Measurements from ENCODE around the gene DNAJB6. TPM values are rescaled to one million over a fixed set of nuclear protein-coding genes. Genes with fewer than 3 reads are reported as not detected.

Gene DNAJB6
- total RNA-seq, 1 experiment from 2014 or later, result 108 TPM

GRCh38 chr7:157457355-157458253 lies 120.8 kb downstream of the DNAJB6 start:
- Histone ChIP-seq H3K36me3 (ENCODE audit: control insufficient read depth, insufficient read depth, low read length) (no peaks in the 10 kb centered on the region), H3K27me3 (replicated peaks; ENCODE audit: control insufficient read depth, insufficient read depth, low read length) (no peaks in the 10 kb centered on the region), H3K4me1 (no peaks in the 10 kb centered on the region), H3K9me3 (peaks cover 11% of the 10 kb centered on the region; the same call in 1 of the 2 replicates), H3K4me3 (ENCODE audit: low read depth, low read length) (no peak overlapping the region)
- no peaks in the 10 kb centered on the region for H3K4me1 Mint-ChIP-seq (ENCODE audit: low read depth, unreplicated experiment)
- no peak overlapping the region for H3K27ac Mint-ChIP-seq (ENCODE audit: unreplicated experiment)
- intact Hi-C loops (cut with micrococcal nuclease; ENCODE audit: unreplicated experiment), result no loop called here
- peaks cover 30% of the 10 kb centered on the region for H3K27me3 Mint-ChIP-seq (ENCODE audit: insufficient read depth, unreplicated experiment)
- no peaks in the 10 kb centered on the region for H3K9me3 Mint-ChIP-seq (ENCODE audit: unreplicated experiment)
- H3K4me3 Mint-ChIP-seq (ENCODE audit: unreplicated experiment), result no peak overlapping the region
- no peaks in the 10 kb centered on the region for H3K36me3 Mint-ChIP-seq (ENCODE audit: insufficient read depth, unreplicated experiment)
- POLR2A ChIA-PET, result no interaction called here
- CTCF ChIA-PET, result interaction anchor here (0.7 kb wide), 1 partner anchor 75 kb away, joined by 3 read pairs; no protein-coding TSS in a partner anchor
- BruUV-seq (replicated peaks), result no TSS peak
- no peak for TF ChIP-seq CTCF (IDR thresholded peaks at IDR 0.05; ENCODE audit: insufficient read depth in 1 of 2, low read depth in 1 of 2, low read length in 1 of 2, severe bottlenecking in 1 of 2, unreplicated experiment in 1 of 2)
- no peak for DNase-seq

GRCh38 chr7:157458254-157458633 lies 121.4 kb downstream of the DNAJB6 start:
- Histone ChIP-seq H3K27me3 (replicated peaks; ENCODE audit: control insufficient read depth, insufficient read depth, low read length) (no peaks in the 10 kb centered on the region), H3K9me3 (peaks cover 11% of the 10 kb centered on the region; the same call in 1 of the 2 replicates), H3K4me3 (ENCODE audit: low read depth, low read length) (no peak overlapping the region), H3K36me3 (ENCODE audit: control insufficient read depth, insufficient read depth, low read length) (no peaks in the 10 kb centered on the region), H3K4me1 (no peaks in the 10 kb centered on the region)
- ChIA-PET POLR2A (no interaction called here), CTCF (interaction anchor here (0.7 kb wide), 1 partner anchor 74 kb away, joined by 3 read pairs; no protein-coding TSS in a partner anchor)
- H3K27me3 Mint-ChIP-seq (ENCODE audit: insufficient read depth, unreplicated experiment), result peaks cover 30% of the 10 kb centered on the region
- no peak overlapping the region for H3K4me3 Mint-ChIP-seq (ENCODE audit: unreplicated experiment)
- no peaks in the 10 kb centered on the region for H3K4me1 Mint-ChIP-seq (ENCODE audit: low read depth, unreplicated experiment)
- DNase-seq, result no peak
- no peak overlapping the region for H3K27ac Mint-ChIP-seq (ENCODE audit: unreplicated experiment)
- H3K9me3 Mint-ChIP-seq (ENCODE audit: unreplicated experiment), result no peaks in the 10 kb centered on the region
- no TSS peak for BruUV-seq (replicated peaks)
- TF ChIP-seq CTCF (IDR thresholded peaks at IDR 0.05; ENCODE audit: insufficient read depth in 1 of 2, low read depth in 1 of 2, low read length in 1 of 2, severe bottlenecking in 1 of 2, unreplicated experiment in 1 of 2), result no peak
- intact Hi-C loops (cut with micrococcal nuclease; ENCODE audit: unreplicated experiment), result no loop called here
- no peaks in the 10 kb centered on the region for H3K36me3 Mint-ChIP-seq (ENCODE audit: insufficient read depth, unreplicated experiment)

GRCh38 chr7:157459966-157460365 lies 123.2 kb downstream of the DNAJB6 start:
- POLR2A ChIA-PET, result no interaction called here
- no peaks in the 10 kb centered on the region for H3K4me1 ChIP-seq
- H3K4me1 Mint-ChIP-seq (ENCODE audit: low read depth, unreplicated experiment), result no peaks in the 10 kb centered on the region
- no peaks in the 10 kb centered on the region for H3K27me3 ChIP-seq (replicated peaks; ENCODE audit: control insufficient read depth, insufficient read depth, low read length)
- no peak for DNase-seq
- no peaks in the 10 kb centered on the region for H3K36me3 Mint-ChIP-seq (ENCODE audit: insufficient read depth, unreplicated experiment)
- no peak overlapping the region for H3K4me3 ChIP-seq (ENCODE audit: low read depth, low read length)
- peaks cover 8% of the 10 kb centered on the region; the same call in 1 of the 2 replicates for H3K9me3 ChIP-seq
- H3K9me3 Mint-ChIP-seq (ENCODE audit: unreplicated experiment), result no peaks in the 10 kb centered on the region
- H3K27me3 Mint-ChIP-seq (ENCODE audit: insufficient read depth, unreplicated experiment), result peaks cover 33% of the 10 kb centered on the region
- no peak overlapping the region for H3K4me3 Mint-ChIP-seq (ENCODE audit: unreplicated experiment)
- no peak overlapping the region for H3K27ac Mint-ChIP-seq (ENCODE audit: unreplicated experiment)
- no TSS peak for BruUV-seq (replicated peaks)
- H3K36me3 ChIP-seq (ENCODE audit: control insufficient read depth, insufficient read depth, low read length), result no peaks in the 10 kb centered on the region
- CTCF ChIA-PET, result interaction anchor here (0.7 kb wide), 1 partner anchor 944 kb away, joined by 3 read pairs; no protein-coding TSS in a partner anchor
- intact Hi-C loops (cut with micrococcal nuclease; ENCODE audit: unreplicated experiment), result no loop called here
- no peak for TF ChIP-seq CTCF (IDR thresholded peaks at IDR 0.05; ENCODE audit: insufficient read depth in 1 of 2, low read depth in 1 of 2, low read length in 1 of 2, severe bottlenecking in 1 of 2, unreplicated experiment in 1 of 2)

Data from Caco-2 (cell line).